Panc1 (cell line): ENCODE results near the gene CASQ1. TPM values are rescaled to one million over a fixed set of nuclear protein-coding genes. Genes with fewer than 3 reads are reported as not detected.

ENCODE experiments used
- ATAC-seq: fragments of 200-7000 bp; cut with Tn5 transposase; 2 replicates; pipeline ENCODE4 v1.9.1; 2020; ENCODE audit warnings: mild to moderate bottlenecking, moderate library complexity
- BruUV-seq: library from RNA; stranded (reverse); fragments of 400-500 nt; replicated peaks from 2 replicates; lab custom pipeline; 2021; lab: Mats Ljungman, UMichigan
- CTCF ChIA-PET: fragments of 300-600 bp; sonication (Branson Sonifier 250); formaldehyde crosslinking; loops from one replicate; lab custom pipeline; 2022; ENCODE audit warnings: antibody characterized with exemption; lab: Charles Lee
- POLR2A ChIA-PET: fragments of 300-600 bp; sonication (Branson Sonifier 250); formaldehyde crosslinking; loops from one replicate; lab custom pipeline; 2022; ENCODE audit warnings: antibody characterized with exemption; lab: Charles Lee
- DNase-seq: peaks from one replicate; pipeline ENCODE4 v3.0.0-alpha.2; 2010; ENCODE audit warnings: low read depth, low spot score
- H3K27ac ChIP-seq: 2 replicates; pipeline ENCODE4 v1.5.1; 2011; ENCODE audit warnings: mild to moderate bottlenecking, low read length, inconsistent platforms
- H3K27me3 ChIP-seq: fragments of 200-500 bp; sonication (Bioruptor generic); 2 replicates; pipeline ENCODE4 v1.6.0; 2014; ENCODE audit warnings: low read length, inconsistent platforms; ENCODE audit not compliant: control insufficient read depth, insufficient read depth
- H3K36me3 ChIP-seq: fragments of 200-500 bp; sonication (Bioruptor generic); 2 replicates; pipeline ENCODE4 v1.5.1; 2014; ENCODE audit warnings: inconsistent platforms, mild to moderate bottlenecking, low read length, moderate library complexity; ENCODE audit not compliant: control insufficient read depth, insufficient read depth
- H3K4me1 ChIP-seq: 2 replicates; pipeline ENCODE4 v1.5.1; 2011; ENCODE audit warnings: inconsistent platforms, mild to moderate bottlenecking, low read length, moderate library complexity; ENCODE audit not compliant: control insufficient read depth, insufficient read depth
- H3K4me3 ChIP-seq, 2 experiments: 2 replicates each; pipeline ENCODE4 v1.5.1; 2011 to 2012; ENCODE audit warnings: low read depth in 2 of 2, low read length in 2 of 2, mild to moderate bottlenecking in 2 of 2, inconsistent platforms in 1 of 2, moderate library complexity in 1 of 2
- H3K9me3 ChIP-seq: fragments of 200-500 bp; sonication (Bioruptor generic); 2 replicates; pipeline ENCODE4 v1.5.1; 2014; ENCODE audit warnings: low read depth, mild to moderate bottlenecking, inconsistent platforms, low read length, moderate library complexity; ENCODE audit not compliant: control insufficient read depth, insufficient read depth
- CTCF ChIP-seq: fragments of 450-650 bp; IDR thresholded peaks from 2 replicates; pipeline ENCODE4 v1.5.1; 2017; ENCODE audit warnings: mild to moderate bottlenecking
- POLR2AphosphoS5 ChIP-seq: IDR thresholded peaks from 2 replicates; pipeline ENCODE4 v1.6.1; 2012; ENCODE audit warnings: mild to moderate bottlenecking, low read depth, low read length, moderate library complexity
- REST ChIP-seq, 2 experiments: IDR thresholded peaks; 2 replicates each; pipeline ENCODE4 v1.6.1; 2011 to 2012; ENCODE audit warnings: low read depth in 2 of 2, control low read depth in 1 of 2, low read length in 1 of 2, mild to moderate bottlenecking in 1 of 2, moderate library complexity in 1 of 2; ENCODE audit not compliant: insufficient read depth in 1 of 2
- SIN3A ChIP-seq: IDR thresholded peaks from 2 replicates; pipeline ENCODE4 v1.6.1; 2012; ENCODE audit warnings: low read depth, mild to moderate bottlenecking, low read length, moderate library complexity, borderline replicate concordance; ENCODE audit not compliant: insufficient read depth
- TCF7L2 ChIP-seq: IDR thresholded peaks from 2 replicates; pipeline ENCODE4 v1.6.1; 2011; ENCODE audit warnings: mild to moderate bottlenecking, low read depth, low read length, inconsistent platforms
- in situ Hi-C: cut with HindIII; loops from 2 replicates; pipeline ENCODE4 v1.10.0; 2016; ENCODE audit warnings: low sequenced_read_pairs, low pct_unique_long_range_greater_than_20kb
- intact Hi-C: fragments of 100-400 bp; cut with micrococcal nuclease; formaldehyde crosslinking; loops from one replicate; pipeline ENCODE4 v1.10.0; 2022; ENCODE audit not compliant: unreplicated experiment
- total RNA-seq: library from RNA; stranded (reverse); gene quantifications from one replicate; pipeline ENCODE4 v1.2.1, GENCODE V29; 2021; ENCODE audit not compliant: unreplicated experiment

The CASQ1 gene
- total RNA-seq, 1 experiment from 2014 or later: not detected

GRCh38 chr1:160154790-160155189 is 35.6 kb upstream of the CASQ1 start:
- no peaks in the 10 kb centered on the region for H3K27me3 ChIP-seq
- intact Hi-C loops (no loop called here), in situ Hi-C loops (no loop called here)
- no peaks in the 10 kb centered on the region for H3K36me3 ChIP-seq
- no peak overlapping the region for H3K4me3 ChIP-seq
- CTCF ChIA-PET: no interaction called here
- TF ChIP-seq REST (IDR thresholded peaks at IDR 0.05; ENCODE audit: insufficient read depth in 1 of 2, low read depth in 2 of 2, low read length in 1 of 2) (no peak), POLR2AphosphoS5 (no peak), CTCF (no peak), TCF7L2 (no peak), SIN3A (no peak)
- BruUV-seq: no TSS peak
- ATAC-seq (no peak), DNase-seq (no peak)
- no peaks in the 10 kb centered on the region for H3K4me1 ChIP-seq
- no peak overlapping the region for H3K27ac ChIP-seq
- POLR2A ChIA-PET: no interaction called here
- H3K9me3 ChIP-seq: no peaks in the 10 kb centered on the region

- BruUV-seq: no TSS peak
These were observed 34.0 kb upstream of the CASQ1 start for GRCh38 chr1:160156361-160156760.

More at GRCh38 chr1:160156361-160156760, 34.0 kb upstream of the CASQ1 start:
- H3K27me3 ChIP-seq: no peaks in the 10 kb centered on the region
- H3K27ac ChIP-seq: no peak overlapping the region
- CTCF ChIA-PET: no interaction called here
- H3K4me3 ChIP-seq: no peak overlapping the region
- H3K36me3 ChIP-seq: no peaks in the 10 kb centered on the region
- POLR2A ChIA-PET: no interaction called here
- intact Hi-C loops (no loop called here), in situ Hi-C loops (no loop called here)
- no peak for ATAC-seq
- TF ChIP-seq TCF7L2 (no peak), POLR2AphosphoS5 (no peak), REST (IDR thresholded peaks at IDR 0.05; ENCODE audit: insufficient read depth in 1 of 2, low read depth in 2 of 2, low read length in 1 of 2) (no peak), SIN3A (no peak)
- H3K4me1 ChIP-seq: no peaks in the 10 kb centered on the region
- DNase-seq: no peak
- no peaks in the 10 kb centered on the region for H3K9me3 ChIP-seq
